OCI-LY3 (cell line): Measurements from ENCODE around the gene XXYLT1.

Experiments
- H2AFZ ChIP-seq: fragments of 200-600, 300-600 bp; shearing (Covaris generic); 2 replicates; pipeline ENCODE4 v1.6.0; 2014; ENCODE audit warnings: antibody characterized with exemption, low read depth, low read length
- H3K27ac ChIP-seq: fragments of 200-600, 300-600 bp; sonication (generic); 2 replicates; pipeline ENCODE4 v1.5.1; 2014; ENCODE audit warnings: mild to moderate bottlenecking, low read length, moderate library complexity, mixed read lengths
- H3K27me3 ChIP-seq: fragments of 200-600, 300-600 bp; sonication (generic); 2 replicates; pipeline ENCODE4 v1.6.1; 2014; ENCODE audit warnings: low read depth, low read length, mixed read lengths
- H3K36me3 ChIP-seq: fragments of 200-600, 300-600 bp; sonication (generic); replicated peaks from 2 replicates; pipeline ENCODE3; 2014; ENCODE audit warnings: low read depth, low read length, mixed read lengths
- H3K4me1 ChIP-seq: fragments of 300-600, 200-600 bp; sonication (generic); 2 replicates; pipeline ENCODE4 v1.6.1; 2014; ENCODE audit warnings: low read length, mixed read lengths
- H3K4me2 ChIP-seq: fragments of 200-600, 300-600 bp; sonication (generic); 2 replicates; pipeline ENCODE4 v1.6.1; 2014; ENCODE audit warnings: low read length, mixed read lengths
- H3K4me3 ChIP-seq: fragments of 300-600, 200-600 bp; sonication (generic); 2 replicates; pipeline ENCODE4 v1.5.1; 2014; ENCODE audit warnings: antibody characterized with exemption, mild to moderate bottlenecking, low read length, moderate library complexity
- H3K79me2 ChIP-seq: fragments of 300-600, 200-600 bp; shearing (Covaris generic); 2 replicates; pipeline ENCODE4 v1.6.1; 2014; ENCODE audit warnings: mild to moderate bottlenecking, low read length, mixed read lengths
- H3K9ac ChIP-seq: fragments of 300-600, 200-600 bp; shearing (Covaris generic); 2 replicates; pipeline ENCODE4 v1.6.0; 2014; ENCODE audit warnings: mild to moderate bottlenecking, low read length, moderate library complexity
- H3K9me3 ChIP-seq: fragments of 200-600, 300-600 bp; shearing (Covaris generic); 2 replicates; pipeline ENCODE4 v1.6.1; 2014; ENCODE audit warnings: low read length, mixed read lengths; ENCODE audit not compliant: insufficient read depth
- H4K20me1 ChIP-seq: fragments of 200-600, 300-600 bp; sonication (generic); 2 replicates; pipeline ENCODE4 v1.6.1; 2016; ENCODE audit warnings: low read length, mixed read lengths; ENCODE audit not compliant: insufficient read depth
- CTCF ChIP-seq: fragments of 200-600, 300-600 bp; sonication (generic); IDR thresholded peaks from 2 replicates; pipeline ENCODE4 v1.5.1; 2014; ENCODE audit warnings: antibody characterized with exemption, low read length, low read depth
- EZH2phosphoT487 ChIP-seq: fragments of 200-600 bp; shearing (Covaris generic); IDR thresholded peaks from 2 replicates; pipeline ENCODE4 v1.6.1; 2018; ENCODE audit warnings: antibody characterized with exemption, mixed run types, low read depth

Gene XXYLT1

DNA sequence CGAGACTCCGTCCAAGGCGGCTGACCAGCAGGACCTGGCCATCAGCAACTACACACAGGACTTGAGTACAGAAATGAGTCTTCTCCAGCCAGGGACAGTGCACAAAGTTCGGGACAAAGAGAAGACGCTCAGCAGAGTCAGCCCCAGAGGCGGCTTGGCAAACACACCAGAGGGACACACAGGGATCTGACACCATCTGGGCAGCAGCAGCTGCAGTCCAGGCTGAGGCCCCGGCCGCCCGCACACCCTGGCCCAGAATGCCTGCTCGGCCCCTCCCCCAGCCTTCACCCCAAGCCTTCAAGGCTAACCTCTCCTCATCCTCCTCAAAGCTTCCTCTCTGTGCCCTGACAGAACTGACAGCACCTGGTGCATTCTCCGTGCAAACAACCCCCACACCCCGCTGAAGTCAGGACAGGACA is 61.1 kb downstream of the XXYLT1 start:
- peak overlapping the region; percentile 79; the same call in 1 of the 2 replicates for H3K9ac ChIP-seq
- peak overlapping the region; percentile 95 for H3K27ac ChIP-seq
- no peaks in the 10 kb centered on the region for H3K27me3 ChIP-seq
- H3K4me2 ChIP-seq: peak overlapping the region; percentile 59
- H3K36me3 ChIP-seq: peaks cover 7% of the 10 kb centered on the region
- peaks cover 25% of the 10 kb centered on the region for H3K79me2 ChIP-seq
- H3K4me3 ChIP-seq: peak overlapping the region; percentile 24; the same call in 1 of the 2 replicates
- no peaks in the 10 kb centered on the region for H3K9me3 ChIP-seq
- H2AFZ ChIP-seq: peak overlapping the region; percentile 81; the same call in 1 of the 2 replicates
- TF ChIP-seq CTCF (no peak), EZH2phosphoT487 (no peak)
- H3K4me1 ChIP-seq: peaks cover 56% of the 10 kb centered on the region
- H4K20me1 ChIP-seq: no peaks in the 10 kb centered on the region

GRCh38 chr3:195209083-195209846 is 61.7 kb downstream of the XXYLT1 start:
- H4K20me1 ChIP-seq: no peaks in the 10 kb centered on the region

DNA sequence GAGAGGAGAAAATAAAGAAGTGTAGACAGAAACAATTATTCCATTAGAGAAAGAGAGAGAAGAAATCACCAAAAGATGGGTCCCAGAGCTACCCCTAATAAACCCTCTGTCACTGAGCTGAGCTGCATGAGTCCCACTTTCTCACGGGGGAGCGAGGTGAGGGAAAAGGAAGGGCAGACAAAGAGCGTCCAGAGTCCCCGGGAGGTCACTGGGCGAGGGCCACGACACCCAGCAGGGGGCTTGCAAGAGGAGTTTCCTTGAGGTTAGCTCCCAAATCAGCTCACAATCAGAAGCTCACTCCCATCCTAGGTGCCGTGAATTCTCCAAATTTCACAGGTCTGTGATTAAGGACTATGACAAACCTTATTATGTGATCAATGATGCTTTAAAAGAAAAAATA is 62.3 kb downstream of the XXYLT1 start:
- Histone ChIP-seq H3K79me2 (peaks cover 23% of the 10 kb centered on the region), H3K27me3 (no peaks in the 10 kb centered on the region), H3K4me1 (peaks cover 62% of the 10 kb centered on the region), H2AFZ (peak overlapping the region; percentile 81), H3K36me3 (peaks cover 7% of the 10 kb centered on the region), H3K9me3 (no peaks in the 10 kb centered on the region), H3K4me3 (peak overlapping the region; percentile 34), H4K20me1 (no peaks in the 10 kb centered on the region), H3K9ac (peak overlapping the region; percentile 79), H3K4me2 (peak overlapping the region; percentile 59), H3K27ac (peak overlapping the region; percentile 95)
- TF ChIP-seq EZH2phosphoT487: no peak
- 0 out of 2 replicates have a peak, but pooled peaks have one; percentile 16 for TF ChIP-seq CTCF

More at GRCh38 chr3:195209083-195209846, 61.7 kb downstream of the XXYLT1 start:
- Histone ChIP-seq H3K9me3 (no peaks in the 10 kb centered on the region), H2AFZ (peak overlapping the region; percentile 81), H3K4me3 (peak overlapping the region; percentile 34), H3K9ac (peak overlapping the region; percentile 79), H3K79me2 (peaks cover 25% of the 10 kb centered on the region), H3K27ac (peak overlapping the region; percentile 95), H3K4me2 (peak overlapping the region; percentile 59), H3K4me1 (peaks cover 62% of the 10 kb centered on the region), H3K36me3 (peaks cover 7% of the 10 kb centered on the region), H3K27me3 (no peaks in the 10 kb centered on the region)
- TF ChIP-seq CTCF: no peak
- no peak for TF ChIP-seq EZH2phosphoT487

DNA sequence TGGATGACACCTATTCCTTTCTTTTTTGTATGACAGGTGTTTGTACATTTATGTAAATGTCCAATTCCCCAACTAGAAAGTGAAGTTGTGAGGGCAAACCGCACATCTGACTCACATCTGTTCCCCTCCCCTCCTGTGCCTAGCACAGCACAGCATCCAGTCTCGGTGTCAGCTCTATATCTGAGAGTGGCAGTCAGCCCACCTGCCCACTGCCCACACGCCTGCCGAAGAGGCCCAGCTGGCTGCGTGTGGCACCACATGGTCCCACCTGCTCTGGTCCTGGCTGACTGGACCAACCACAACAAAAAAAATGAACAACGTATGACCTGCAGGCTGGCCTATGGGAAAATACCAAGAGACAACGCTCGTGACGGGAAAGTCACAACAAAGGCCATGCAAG is 62.8 kb downstream of the XXYLT1 start:
- Histone ChIP-seq H4K20me1 (no peaks in the 10 kb centered on the region), H3K79me2 (peaks cover 24% of the 10 kb centered on the region), H3K9ac (peak overlapping the region; percentile 79), H3K9me3 (no peaks in the 10 kb centered on the region), H3K27me3 (no peaks in the 10 kb centered on the region), H3K4me3 (peak overlapping the region; percentile 34), H3K36me3 (peaks cover 7% of the 10 kb centered on the region), H2AFZ (peak overlapping the region; percentile 81; the same call in 1 of the 2 replicates), H3K27ac (peak overlapping the region; percentile 95), H3K4me1 (peaks cover 62% of the 10 kb centered on the region), H3K4me2 (peak overlapping the region; percentile 59)
- TF ChIP-seq CTCF: no peak
- TF ChIP-seq EZH2phosphoT487: no peak
